Effector memory CD4-positive, alpha-beta T cell (primary cell): ENCODE data around the gene SESN1.
A peak's percentile ranks its signal among the peaks of the same experiment; 100 is the strongest.

Source experiments
- DNase-seq, 3 donors: peaks; one replicate each; pipeline ENCODE4 v3.0.0-alpha.2; 2020
- H3K27ac ChIP-seq: 2 replicates; pipeline ENCODE4 v1.7.0; 2013; ENCODE audit warnings: mild to moderate bottlenecking, low read length, moderate library complexity; ENCODE audit not compliant: insufficient read depth, poor library complexity, severe bottlenecking
- H3K27me3 ChIP-seq: replicated peaks from 2 replicates; pipeline ENCODE4 v1.7.0; 2013; ENCODE audit warnings: mild to moderate bottlenecking, low read length; ENCODE audit not compliant: insufficient read depth, control insufficient read depth, poor library complexity, severe bottlenecking
- H3K36me3 ChIP-seq: 2 replicates; pipeline ENCODE4 v1.7.0; 2013; ENCODE audit warnings: mild to moderate bottlenecking, low read length, moderate library complexity; ENCODE audit not compliant: control insufficient read depth, insufficient read depth
- H3K4me1 ChIP-seq: 2 replicates; pipeline ENCODE4 v1.7.0; 2013; ENCODE audit warnings: low read length, mild to moderate bottlenecking; ENCODE audit not compliant: control insufficient read depth, insufficient read depth, poor library complexity, severe bottlenecking
- H3K4me3 ChIP-seq: 2 replicates; pipeline ENCODE4 v1.7.0; 2013; ENCODE audit warnings: low read length, low read depth, mild to moderate bottlenecking; ENCODE audit not compliant: insufficient read depth, poor library complexity, severe bottlenecking
- H3K9me3 ChIP-seq: 2 replicates; pipeline ENCODE4 v1.7.0; 2013; ENCODE audit warnings: mild to moderate bottlenecking, low read length, moderate library complexity; ENCODE audit not compliant: control insufficient read depth

SESN1 gene

DNA sequence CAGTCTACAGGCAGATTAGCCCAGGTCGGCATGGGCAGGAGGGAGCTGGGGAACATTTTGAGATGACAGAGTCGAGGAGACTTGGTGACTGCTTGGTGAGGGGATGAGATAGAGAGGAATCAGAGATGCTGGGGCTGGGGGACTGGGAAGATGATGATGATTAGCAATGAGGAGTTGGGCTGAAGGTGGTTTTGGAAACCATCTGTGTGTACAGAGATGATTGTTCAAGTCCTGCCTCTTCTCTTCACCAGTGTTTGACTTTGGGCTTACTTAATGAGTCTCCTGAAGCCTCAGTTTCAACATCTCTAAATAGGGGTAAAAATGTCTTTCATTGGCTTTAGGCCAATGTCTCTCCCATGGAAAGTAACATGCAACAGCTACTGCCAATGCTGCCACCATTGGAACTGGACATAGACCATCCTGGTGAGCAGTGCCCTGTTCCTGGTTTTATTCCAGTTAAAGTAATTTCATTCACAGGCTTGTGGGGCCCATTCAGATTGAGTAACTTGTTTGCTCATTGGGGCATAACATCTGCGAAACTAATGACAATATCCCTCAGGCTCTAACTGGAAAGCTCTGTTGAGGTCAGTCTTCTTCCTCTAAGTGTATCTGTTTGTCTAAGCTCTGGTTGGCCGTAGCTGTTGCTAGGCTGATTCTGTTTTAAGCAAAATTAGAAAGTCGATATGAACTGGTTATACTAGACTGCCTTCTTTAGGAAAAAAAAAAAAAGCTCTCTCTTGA is 147.4 kb downstream of the SESN1 start:
- Histone ChIP-seq H3K27me3 (no peaks in the 10 kb centered on the region), H3K9me3 (no peaks in the 10 kb centered on the region), H3K36me3 (no peaks in the 10 kb centered on the region), H3K4me1 (peaks cover 15% of the 10 kb centered on the region), H3K27ac (no peak overlapping the region), H3K4me3 (no peak overlapping the region)
- no peak for DNase-seq

GRCh38 chr6:108946695-108947094 is 148.0 kb downstream of the SESN1 start:
- peaks cover 19% of the 10 kb centered on the region for H3K4me1 ChIP-seq
- H3K27ac ChIP-seq = no peak overlapping the region
- no peaks in the 10 kb centered on the region for H3K9me3 ChIP-seq
- H3K4me3 ChIP-seq = no peak overlapping the region
- no peak for DNase-seq
- H3K36me3 ChIP-seq = no peaks in the 10 kb centered on the region
- H3K27me3 ChIP-seq = no peaks in the 10 kb centered on the region

DNA sequence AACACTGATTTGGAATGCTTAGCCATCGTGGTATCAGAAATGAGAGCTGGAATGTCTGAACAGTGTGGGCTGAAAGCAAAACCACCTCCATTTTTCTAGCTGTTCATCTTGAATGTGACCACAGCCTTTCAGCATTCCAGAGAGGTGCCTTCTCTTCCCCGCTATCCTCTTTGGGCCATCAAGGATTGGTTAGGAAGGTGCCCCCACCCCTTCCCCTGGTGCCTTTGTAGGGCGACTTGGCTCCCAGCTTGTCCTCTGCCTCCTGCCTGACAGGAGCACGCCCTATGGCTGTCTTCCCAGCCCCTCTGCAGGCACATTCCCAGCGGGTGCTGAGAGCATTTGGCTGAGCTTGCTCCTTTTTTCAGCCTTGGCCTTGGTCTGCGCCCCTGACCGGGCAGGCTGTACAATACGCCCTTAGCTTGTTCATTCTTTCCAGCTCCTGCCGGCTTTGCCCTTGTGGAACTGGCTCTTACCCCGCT is 148.9 kb downstream of the SESN1 start:
- no peaks in the 10 kb centered on the region for H3K36me3 ChIP-seq
- H3K4me3 ChIP-seq = no peak overlapping the region
- H3K4me1 ChIP-seq = peaks cover 19% of the 10 kb centered on the region
- DNase-seq = no peak
- H3K27me3 ChIP-seq = no peaks in the 10 kb centered on the region
- no peak overlapping the region for H3K27ac ChIP-seq
- no peaks in the 10 kb centered on the region for H3K9me3 ChIP-seq

GRCh38 chr6:108944707-108945680 is 149.7 kb downstream of the SESN1 start:
- Histone ChIP-seq H3K9me3 (no peaks in the 10 kb centered on the region), H3K4me1 (peaks cover 19% of the 10 kb centered on the region), H3K4me3 (no peak overlapping the region), H3K36me3 (no peaks in the 10 kb centered on the region), H3K27me3 (no peaks in the 10 kb centered on the region), H3K27ac (no peak overlapping the region)
- no peak for DNase-seq

- Histone ChIP-seq H3K4me1 (peaks cover 19% of the 10 kb centered on the region), H3K27ac (no peak overlapping the region), H3K9me3 (no peaks in the 10 kb centered on the region), H3K27me3 (no peaks in the 10 kb centered on the region), H3K36me3 (no peaks in the 10 kb centered on the region), H3K4me3 (no peak overlapping the region)
- DNase-seq = no peak
These were observed 150.6 kb downstream of the SESN1 start for GRCh38 chr6:108944071-108944470.

GRCh38 chr6:108942556-108943492 is 151.8 kb downstream of the SESN1 start:
- Histone ChIP-seq H3K4me1 (peaks cover 19% of the 10 kb centered on the region), H3K9me3 (no peaks in the 10 kb centered on the region), H3K36me3 (no peaks in the 10 kb centered on the region), H3K27me3 (no peaks in the 10 kb centered on the region), H3K27ac (peak overlapping the region; percentile 58), H3K4me3 (peak overlapping the region; percentile 15)
- DNase-seq = peak; percentile 52 to 58 (median 58)

- H3K36me3 ChIP-seq = no peaks in the 10 kb centered on the region
- H3K4me1 ChIP-seq = peaks cover 19% of the 10 kb centered on the region
- H3K9me3 ChIP-seq = no peaks in the 10 kb centered on the region
- H3K27me3 ChIP-seq = no peaks in the 10 kb centered on the region
- H3K4me3 ChIP-seq = no peak overlapping the region
- no peak for DNase-seq
- H3K27ac ChIP-seq = no peak overlapping the region
These were observed 152.8 kb downstream of the SESN1 start for GRCh38 chr6:108941859-108942258.

- no peak for DNase-seq
- Histone ChIP-seq H3K27ac (no peak overlapping the region), H3K9me3 (no peaks in the 10 kb centered on the region), H3K36me3 (no peaks in the 10 kb centered on the region), H3K4me1 (peaks cover 19% of the 10 kb centered on the region), H3K27me3 (no peaks in the 10 kb centered on the region), H3K4me3 (no peak overlapping the region)
These were observed 153.4 kb downstream of the SESN1 start for GRCh38 chr6:108941281-108941680.

GRCh38 chr6:108940741-108941140 is 153.9 kb downstream of the SESN1 start:
- H3K36me3 ChIP-seq = no peaks in the 10 kb centered on the region
- no peak overlapping the region for H3K4me3 ChIP-seq
- H3K4me1 ChIP-seq = peaks cover 19% of the 10 kb centered on the region
- no peaks in the 10 kb centered on the region for H3K9me3 ChIP-seq
- no peak overlapping the region for H3K27ac ChIP-seq
- DNase-seq = no peak
- no peaks in the 10 kb centered on the region for H3K27me3 ChIP-seq
